Esophagus muscularis mucosa (tissue), 4 donors: ENCODE measurements around the gene MAGI2.

Source experiments
- EP300 ChIP-seq: sonication (generic); formaldehyde crosslinking; IDR thresholded peaks from one replicate; pipeline ENCODE4 v1.6.1; 2017; ENCODE audit warnings: antibody characterized with exemption
- POLR2A ChIP-seq: fragments of 450-650 bp; IDR thresholded peaks from one replicate; pipeline ENCODE4 v1.6.1; 2017; ENCODE audit warnings: antibody characterized with exemption, moderate library complexity, mild to moderate bottlenecking, low read depth
- POLR2AphosphoS5 ChIP-seq, 2 donors: sonication (generic); formaldehyde crosslinking; IDR thresholded peaks; one replicate each; pipeline ENCODE4 v1.6.1; 2017; ENCODE audit warnings: antibody characterized with exemption in 2 of 2
- TF ChIP-seq, protein P1 (sequence below), 3 experiments: fragments of 200-600 bp in 2 of 3; fragments of 450-650 bp in 1 of 3; sonication (generic) in 2 of 3; IDR thresholded peaks; one replicate each; pipeline ENCODE4 v1.5.1; 2017 to 2019; ENCODE audit warnings: antibody characterized with exemption in 3 of 3, mild to moderate bottlenecking in 2 of 3, moderate library complexity in 1 of 3

DNA sequence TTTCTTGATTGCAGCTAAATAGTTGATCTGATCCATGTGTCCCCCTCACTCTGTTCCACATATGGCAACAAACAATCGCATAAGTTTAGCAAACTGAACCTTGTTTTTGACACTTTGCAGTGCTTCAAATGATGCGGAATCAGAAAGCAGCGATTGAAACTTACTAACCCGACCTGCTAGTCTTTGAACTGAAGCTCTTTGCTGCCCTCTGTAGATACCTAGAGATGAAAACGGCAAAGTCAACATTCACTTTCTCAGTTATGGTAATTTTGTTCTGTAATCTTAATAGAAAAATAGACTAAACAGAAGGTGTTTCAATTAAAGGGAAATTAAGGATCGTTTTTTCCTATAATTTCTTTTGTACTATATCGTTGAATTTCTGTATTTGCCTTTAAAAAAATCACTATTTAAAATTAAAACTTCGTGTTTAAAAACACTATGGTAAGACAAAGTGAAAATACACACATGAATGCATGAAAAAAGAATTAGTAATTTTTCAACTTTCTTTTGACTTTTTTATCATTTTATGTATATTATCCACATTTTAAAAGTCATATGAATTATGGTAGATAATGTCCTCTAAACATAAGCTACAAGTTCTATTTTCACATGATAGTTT, 276.5 kb downstream of the MAGI2 start:
- TF ChIP-seq, protein P1, sequence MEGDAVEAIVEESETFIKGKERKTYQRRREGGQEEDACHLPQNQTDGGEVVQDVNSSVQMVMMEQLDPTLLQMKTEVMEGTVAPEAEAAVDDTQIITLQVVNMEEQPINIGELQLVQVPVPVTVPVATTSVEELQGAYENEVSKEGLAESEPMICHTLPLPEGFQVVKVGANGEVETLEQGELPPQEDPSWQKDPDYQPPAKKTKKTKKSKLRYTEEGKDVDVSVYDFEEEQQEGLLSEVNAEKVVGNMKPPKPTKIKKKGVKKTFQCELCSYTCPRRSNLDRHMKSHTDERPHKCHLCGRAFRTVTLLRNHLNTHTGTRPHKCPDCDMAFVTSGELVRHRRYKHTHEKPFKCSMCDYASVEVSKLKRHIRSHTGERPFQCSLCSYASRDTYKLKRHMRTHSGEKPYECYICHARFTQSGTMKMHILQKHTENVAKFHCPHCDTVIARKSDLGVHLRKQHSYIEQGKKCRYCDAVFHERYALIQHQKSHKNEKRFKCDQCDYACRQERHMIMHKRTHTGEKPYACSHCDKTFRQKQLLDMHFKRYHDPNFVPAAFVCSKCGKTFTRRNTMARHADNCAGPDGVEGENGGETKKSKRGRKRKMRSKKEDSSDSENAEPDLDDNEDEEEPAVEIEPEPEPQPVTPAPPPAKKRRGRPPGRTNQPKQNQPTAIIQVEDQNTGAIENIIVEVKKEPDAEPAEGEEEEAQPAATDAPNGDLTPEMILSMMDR (IDR thresholded peaks at IDR 0.05) = peak; percentile 35 to 56 (median 55)
- TF ChIP-seq POLR2AphosphoS5 (IDR thresholded peaks at IDR 0.05) (no peak), POLR2A (no peak), EP300 (no peak)
